ENCODE measurements around the gene PROSER2.
"Not testable (repeated sequence)": the region's sequence is repeated elsewhere in the genome, so short reads cannot be mapped to it uniquely, and the experiment has no call there.

The PROSER2 gene

GRCh38 chr10:11886851-11887250 is 63.7 kb downstream of the PROSER2 start:
- DNase-seq, result no peak

GRCh38 chr10:11887381-11888227 is 64.4 kb downstream of the PROSER2 start:
- DNase-seq, result no peak

- not testable (repeated sequence) for DNase-seq
These were observed 66.1 kb downstream of the PROSER2 start for GRCh38 chr10:11889263-11889662.

- DNase-seq, result no peak
These were observed 68.8 kb downstream of the PROSER2 start for GRCh38 chr10:11891776-11892486.

GRCh38 chr10:11893749-11894278 is 70.7 kb downstream of the PROSER2 start:
- no peak for DNase-seq

GRCh38 chr10:11894381-11895107 is 71.4 kb downstream of the PROSER2 start:
- DNase-seq, result no peak

GRCh38 chr10:11895108-11895466 is 71.9 kb downstream of the PROSER2 start:
- DNase-seq, result no peak

- no peak for DNase-seq
These were observed 72.4 kb downstream of the PROSER2 start for GRCh38 chr10:11895598-11895997.

GRCh38 chr10:11896549-11897200 is 73.5 kb downstream of the PROSER2 start:
- no peak for DNase-seq

GRCh38 chr10:11898033-11898371 is 74.8 kb downstream of the PROSER2 start:
- DNase-seq, result no peak

GRCh38 chr10:11898372-11899066 is 75.4 kb downstream of the PROSER2 start:
- no peak for DNase-seq

GRCh38 chr10:11899067-11899876 is 76.1 kb downstream of the PROSER2 start:
- DNase-seq, result no peak

- no peak for DNase-seq
These were observed 77.8 kb downstream of the PROSER2 start for GRCh38 chr10:11901036-11901301.

GRCh38 chr10:11901454-11901832 is 78.3 kb downstream of the PROSER2 start:
- no peak for DNase-seq

- no peak for DNase-seq
These were observed 78.8 kb downstream of the PROSER2 start for GRCh38 chr10:11901833-11902475.

- DNase-seq, result no peak
These were observed 79.5 kb downstream of the PROSER2 start for GRCh38 chr10:11902646-11903045.

GRCh38 chr10:11906714-11907113 is 83.6 kb downstream of the PROSER2 start:
- no peak for DNase-seq

- no peak for DNase-seq
These were observed 84.8 kb downstream of the PROSER2 start for GRCh38 chr10:11907914-11908313.

- DNase-seq, result no peak
These were observed 85.4 kb downstream of the PROSER2 start for GRCh38 chr10:11908536-11908935.

- no peak for DNase-seq
These were observed 85.8 kb downstream of the PROSER2 start for GRCh38 chr10:11908991-11909390.

- no peak for DNase-seq
These were observed 86.5 kb downstream of the PROSER2 start for GRCh38 chr10:11909618-11910017.
